SKM-1 (cell line): Measurements from ENCODE around the gene NEO1.

ENCODE experiments used
- DNase-seq: peaks from one replicate; lab custom pipeline; 2025; ENCODE audit not compliant: unreplicated experiment; lab: John Stamatoyannopoulos, UW

Gene NEO1

GRCh38 chr15:73254598-73254997 lies 202.3 kb downstream of the NEO1 start:
- no peak for DNase-seq

- no peak for DNase-seq
These were observed 206.2 kb downstream of the NEO1 start for GRCh38 chr15:73258271-73259108.

- no peak for DNase-seq
These were observed 212.6 kb downstream of the NEO1 start for GRCh38 chr15:73264881-73265280.

- DNase-seq = no peak
These were observed 213.4 kb downstream of the NEO1 start for GRCh38 chr15:73265536-73266153.

- no peak for DNase-seq
These were observed 216.2 kb downstream of the NEO1 start for GRCh38 chr15:73268457-73268856.

GRCh38 chr15:73270366-73271097 lies 218.3 kb downstream of the NEO1 start:
- DNase-seq = no peak

GRCh38 chr15:73273181-73274002 lies 221.1 kb downstream of the NEO1 start:
- peak; percentile 64 for DNase-seq

- no peak for DNase-seq
These were observed 223.6 kb downstream of the NEO1 start for GRCh38 chr15:73275862-73276261.

GRCh38 chr15:73282567-73283365 lies 230.5 kb downstream of the NEO1 start:
- DNase-seq = no peak

- no peak for DNase-seq
These were observed 231.2 kb downstream of the NEO1 start for GRCh38 chr15:73283366-73283962.

GRCh38 chr15:73284090-73284716 lies 231.9 kb downstream of the NEO1 start:
- DNase-seq = no peak

GRCh38 chr15:73286311-73286710 lies 234.0 kb downstream of the NEO1 start:
- no peak for DNase-seq

- peak; percentile 93 for DNase-seq
These were observed 234.8 kb downstream of the NEO1 start for GRCh38 chr15:73287019-73287418.

GRCh38 chr15:73291441-73291840 lies 239.2 kb downstream of the NEO1 start:
- no peak for DNase-seq

- no peak for DNase-seq
These were observed 241.5 kb downstream of the NEO1 start for GRCh38 chr15:73293773-73294172.

- DNase-seq = peak; percentile 87
These were observed 243.5 kb downstream of the NEO1 start for GRCh38 chr15:73295630-73296286.

GRCh38 chr15:73296609-73297353 lies 244.5 kb downstream of the NEO1 start:
- no peak for DNase-seq
